Endothelial cell of umbilical vein (primary cell): ENCODE data around the gene RTN3.

Experiments
- FOS ChIP-seq: IDR thresholded peaks from 2 replicates; pipeline ENCODE4 v1.6.1; 2011; ENCODE audit warnings: mild to moderate bottlenecking, low read length, moderate library complexity, borderline replicate concordance; ENCODE audit not compliant: insufficient read depth
- MYC ChIP-seq: IDR thresholded peaks from one replicate; pipeline ENCODE4 v1.6.1; 2011; ENCODE audit warnings: mild to moderate bottlenecking, low read depth, low read length
- POLR2A ChIP-seq: IDR thresholded peaks from 2 replicates; pipeline ENCODE4 v1.6.1; 2012; ENCODE audit warnings: low read depth, mild to moderate bottlenecking, control low read depth, low read length
- POLR2AphosphoS5 ChIP-seq: IDR thresholded peaks from 2 replicates; pipeline ENCODE4 v1.6.1; 2012; ENCODE audit warnings: low read depth, mild to moderate bottlenecking, control low read depth, low read length, moderate library complexity; ENCODE audit not compliant: insufficient read depth
- TF ChIP-seq, protein P1 (sequence below), 2 donors: IDR thresholded peaks; 1 replicate in 1 of 2; 2 replicates in 1 of 2; pipeline ENCODE4 v1.5.1; 2011; ENCODE audit warnings: low read length in 2 of 2, mild to moderate bottlenecking in 2 of 2, moderate library complexity in 2 of 2, control low read depth in 1 of 2, inconsistent platforms in 1 of 2, low read depth in 1 of 2; ENCODE audit not compliant: insufficient read depth in 1 of 2; ENCODE audit errors: extremely low read depth in 1 of 2

GRCh38 chr11:63791495-63792167 lies 110.3 kb downstream of the RTN3 start:
- TF ChIP-seq MYC (no peak), FOS (no peak), POLR2A (no peak), POLR2AphosphoS5 (no peak)
- TF ChIP-seq, protein P1, sequence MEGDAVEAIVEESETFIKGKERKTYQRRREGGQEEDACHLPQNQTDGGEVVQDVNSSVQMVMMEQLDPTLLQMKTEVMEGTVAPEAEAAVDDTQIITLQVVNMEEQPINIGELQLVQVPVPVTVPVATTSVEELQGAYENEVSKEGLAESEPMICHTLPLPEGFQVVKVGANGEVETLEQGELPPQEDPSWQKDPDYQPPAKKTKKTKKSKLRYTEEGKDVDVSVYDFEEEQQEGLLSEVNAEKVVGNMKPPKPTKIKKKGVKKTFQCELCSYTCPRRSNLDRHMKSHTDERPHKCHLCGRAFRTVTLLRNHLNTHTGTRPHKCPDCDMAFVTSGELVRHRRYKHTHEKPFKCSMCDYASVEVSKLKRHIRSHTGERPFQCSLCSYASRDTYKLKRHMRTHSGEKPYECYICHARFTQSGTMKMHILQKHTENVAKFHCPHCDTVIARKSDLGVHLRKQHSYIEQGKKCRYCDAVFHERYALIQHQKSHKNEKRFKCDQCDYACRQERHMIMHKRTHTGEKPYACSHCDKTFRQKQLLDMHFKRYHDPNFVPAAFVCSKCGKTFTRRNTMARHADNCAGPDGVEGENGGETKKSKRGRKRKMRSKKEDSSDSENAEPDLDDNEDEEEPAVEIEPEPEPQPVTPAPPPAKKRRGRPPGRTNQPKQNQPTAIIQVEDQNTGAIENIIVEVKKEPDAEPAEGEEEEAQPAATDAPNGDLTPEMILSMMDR (IDR thresholded peaks at IDR 0.05; ENCODE audit: extremely low read depth in 1 of 2, insufficient read depth in 1 of 2, low read depth in 1 of 2, low read length in 2 of 2) = no peak
